ENCODE data around the gene AIG1.

GRCh38 chr6:143328876-143329275, 268.2 kb downstream of the AIG1 start:
- no peak for TF ChIP-seq CTCF (IDR thresholded peaks at IDR 0.05)
- TF ChIP-seq EZH2phosphoT487 (IDR thresholded peaks at IDR 0.05; ENCODE audit: borderline replicate concordance, low read depth), result no peak
- TF ChIP-seq TCF12 (IDR thresholded peaks at IDR 0.05), result peak; percentile 65
- TF ChIP-seq POLR2AphosphoS5 (IDR thresholded peaks at IDR 0.05; ENCODE audit: low read depth, low read length), result no peak
- no peak for TF ChIP-seq TAF1 (IDR thresholded peaks at IDR 0.05; ENCODE audit: borderline replicate concordance, low read depth, low read length)
- no peak for TF ChIP-seq SMC3 (IDR thresholded peaks at IDR 0.05; ENCODE audit: low read depth, low read length)
- no peak for TF ChIP-seq YY1 (IDR thresholded peaks at IDR 0.05; ENCODE audit: low read depth)
- peak; percentile 56 for TF ChIP-seq JUND (IDR thresholded peaks at IDR 0.05)
